ENCODE measurements around the gene RPL13A.
"Not testable (repeated sequence)": the region's sequence is repeated elsewhere in the genome, so short reads cannot be mapped to it uniquely, and the experiment has no call there.

Gene RPL13A
- total RNA-seq, result 1,774 to 2,918 (median 2,242) reads per million in 9 experiments

- ATAC-seq (replicated peaks) (peak; percentile 89), DNase-seq (peak; percentile 98 to 100 (median 99))
- Mint-ChIP-seq H3K27ac (peak within 1 kb of the TSS; percentile 98 to 99), H3K4me1 (ENCODE audit: low read depth in 2 of 2) (peaks cover 28 to 38% of the 10 kb centered on the region in 2 donors), H3K27me3 (no peaks in the 10 kb centered on the region), H3K9me3 (no peaks in the 10 kb centered on the region), H3K4me3 (peak within 1 kb of the TSS; percentile 96 to 98), H3K36me3 (ENCODE audit: insufficient read depth) (peaks cover 96% of the 10 kb centered on the region)
Measured at GRCh38 chr19:49487277-49488045, at the start of gene RPL13A. Gene RPL13A, plus strand, starts transcription at chr19:49487608. Its CDS starts 22 bp downstream, at chr19:49487630.

- peaks cover 90 to 96% of the 10 kb centered on the region in 2 donors for H3K27me3 Mint-ChIP-seq
- DNase-seq (no peak), ATAC-seq (replicated peaks) (no peak)
- H3K9me3 Mint-ChIP-seq, result no peaks in the 10 kb centered on the region
- no peak overlapping the region for H3K4me3 Mint-ChIP-seq
- no peak overlapping the region for H3K27ac Mint-ChIP-seq
- H3K36me3 Mint-ChIP-seq (ENCODE audit: insufficient read depth), result peaks cover 6% of the 10 kb centered on the region
- H3K4me1 Mint-ChIP-seq (ENCODE audit: low read depth in 2 of 2), result peaks cover 28 to 29% of the 10 kb centered on the region in 2 donors
Measured at GRCh38 chr19:49438261-49438660, 49.1 kb upstream of the RPL13A start.

- Mint-ChIP-seq H3K36me3 (ENCODE audit: insufficient read depth) (peaks cover 13% of the 10 kb centered on the region), H3K4me3 (no peak overlapping the region), H3K4me1 (ENCODE audit: low read depth in 2 of 2) (peaks cover 32 to 40% of the 10 kb centered on the region in 2 donors), H3K27me3 (peaks cover 76 to 80% of the 10 kb centered on the region in 2 donors), H3K9me3 (no peaks in the 10 kb centered on the region), H3K27ac (no peak overlapping the region)
- DNase-seq (no peak), ATAC-seq (replicated peaks) (no peak)
Measured at GRCh38 chr19:49439836-49440235, 47.6 kb upstream of the RPL13A start.

DNA sequence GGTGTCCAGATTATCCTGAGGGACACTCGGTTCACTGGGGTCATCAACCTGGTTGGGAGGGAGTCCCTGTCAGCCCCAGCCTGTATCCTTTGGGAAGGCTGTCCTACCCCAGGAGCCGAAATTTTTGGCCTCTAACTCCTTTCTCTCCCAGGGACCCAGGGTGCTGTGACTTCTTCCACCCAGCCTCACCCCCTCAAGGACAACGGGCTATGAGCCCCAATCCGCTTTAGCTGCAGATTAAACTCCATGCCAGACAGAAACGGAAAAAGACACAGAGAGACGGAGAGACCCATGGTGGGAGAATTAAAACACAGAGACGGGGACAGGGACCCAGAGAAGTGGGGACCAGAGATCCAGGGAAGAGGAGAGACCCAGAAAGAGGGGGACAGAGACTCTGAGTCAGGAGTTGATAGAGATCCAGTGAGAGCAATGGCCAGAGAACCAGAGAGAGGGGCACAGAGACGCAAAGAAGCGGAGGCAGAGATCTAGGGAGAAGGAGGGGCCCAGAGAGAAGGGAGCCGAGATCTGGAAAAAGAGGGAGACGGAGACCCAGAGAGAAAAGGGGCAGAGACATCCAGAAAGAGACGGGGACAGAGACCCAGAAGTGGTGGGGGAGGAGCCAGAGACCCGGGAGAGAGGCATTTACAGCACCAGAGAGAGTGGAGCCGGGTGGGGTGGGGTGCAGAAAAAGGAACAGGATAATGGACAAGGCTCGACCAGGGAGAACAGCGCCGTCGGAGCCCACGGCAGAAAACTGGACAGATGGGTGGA lies 46.8 kb upstream of the RPL13A start:
- ATAC-seq (replicated peaks) (no peak), DNase-seq (no peak)
- peaks cover 68 to 72% of the 10 kb centered on the region in 2 donors for H3K27me3 Mint-ChIP-seq
- peaks cover 29 to 39% of the 10 kb centered on the region in 2 donors for H3K4me1 Mint-ChIP-seq (ENCODE audit: low read depth in 2 of 2)
- H3K27ac Mint-ChIP-seq, result no peak overlapping the region
- H3K4me3 Mint-ChIP-seq, result peak overlapping the region; percentile 37 to 46
- no peaks in the 10 kb centered on the region for H3K9me3 Mint-ChIP-seq
- H3K36me3 Mint-ChIP-seq (ENCODE audit: insufficient read depth), result peaks cover 11% of the 10 kb centered on the region

GRCh38 chr19:49441210-49441959 lies 46.0 kb upstream of the RPL13A start, which contains the start of gene SLC17A7:
Gene SLC17A7, minus strand, starts transcription at chr19:49441527. Its CDS starts 148 bp downstream, at chr19:49441379.
- ATAC-seq (replicated peaks), result no peak
- Mint-ChIP-seq H3K27ac (peak within 1 kb of the TSS in 1 of 2 donors; percentile 23), H3K36me3 (ENCODE audit: insufficient read depth) (peaks cover 18% of the 10 kb centered on the region), H3K4me3 (peak within 1 kb of the TSS; percentile 77 to 79), H3K27me3 (peaks cover 61 to 64% of the 10 kb centered on the region in 2 donors), H3K4me1 (ENCODE audit: low read depth in 2 of 2) (peaks cover 26 to 33% of the 10 kb centered on the region in 2 donors), H3K9me3 (no peaks in the 10 kb centered on the region)
- no peak for DNase-seq

DNA sequence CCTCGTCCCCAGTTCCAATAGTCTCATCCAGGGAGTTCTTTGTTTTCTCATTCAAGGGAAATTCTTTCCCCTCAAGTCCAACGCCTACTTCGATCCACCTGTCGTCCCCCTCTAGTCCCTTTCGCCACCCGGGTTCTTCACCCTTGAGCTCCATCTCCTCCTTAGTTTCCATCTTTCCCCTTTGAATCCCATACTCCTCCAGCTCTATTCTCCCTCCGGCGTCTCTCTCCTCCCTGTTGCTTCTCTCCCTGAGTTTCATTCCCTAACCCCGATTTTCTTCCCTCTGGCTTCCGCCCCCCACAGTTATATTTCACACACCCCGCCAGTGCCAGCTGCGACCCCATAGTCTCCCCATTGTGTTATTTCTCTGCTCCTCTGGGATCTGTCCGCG lies 45.5 kb upstream of the RPL13A start:
- no peak for DNase-seq
- Mint-ChIP-seq H3K36me3 (ENCODE audit: insufficient read depth) (peaks cover 18% of the 10 kb centered on the region), H3K4me1 (ENCODE audit: low read depth in 2 of 2) (peaks cover 24 to 31% of the 10 kb centered on the region in 2 donors), H3K27me3 (peaks cover 55 to 59% of the 10 kb centered on the region in 2 donors), H3K4me3 (peak overlapping the region; percentile 77 to 79), H3K27ac (peak overlapping the region in 1 of 2 donors; percentile 23), H3K9me3 (no peaks in the 10 kb centered on the region)
- no peak for ATAC-seq (replicated peaks)

DNA sequence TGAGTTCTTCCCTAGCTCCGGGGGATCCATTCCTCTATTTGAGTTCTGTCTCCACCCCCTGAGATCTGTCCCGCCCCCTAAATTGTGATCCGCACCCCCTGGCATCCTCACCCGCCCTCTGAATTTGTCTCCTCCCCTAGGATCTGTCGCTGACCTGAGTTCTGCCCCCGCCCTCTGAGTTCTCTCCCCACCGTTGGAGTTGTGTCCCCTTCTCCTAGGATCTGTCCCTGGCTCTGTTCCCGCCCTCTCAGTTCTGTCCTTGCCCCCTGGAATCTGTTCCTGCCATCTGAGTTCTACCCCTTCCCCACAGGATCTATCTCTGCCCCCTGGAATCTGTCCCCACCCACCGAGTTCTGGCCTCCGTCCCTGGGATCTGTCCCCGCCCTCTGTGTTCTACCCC lies 45.1 kb upstream of the RPL13A start:
- peak overlapping the region; percentile 77 to 79 for H3K4me3 Mint-ChIP-seq
- no peak for DNase-seq
- ATAC-seq (replicated peaks), result no peak
- peak overlapping the region in 1 of 2 donors; percentile 23 for H3K27ac Mint-ChIP-seq
- peaks cover 51 to 55% of the 10 kb centered on the region in 2 donors for H3K27me3 Mint-ChIP-seq
- peaks cover 23 to 30% of the 10 kb centered on the region in 2 donors for H3K4me1 Mint-ChIP-seq (ENCODE audit: low read depth in 2 of 2)
- peaks cover 18% of the 10 kb centered on the region for H3K36me3 Mint-ChIP-seq (ENCODE audit: insufficient read depth)
- no peaks in the 10 kb centered on the region for H3K9me3 Mint-ChIP-seq

DNA sequence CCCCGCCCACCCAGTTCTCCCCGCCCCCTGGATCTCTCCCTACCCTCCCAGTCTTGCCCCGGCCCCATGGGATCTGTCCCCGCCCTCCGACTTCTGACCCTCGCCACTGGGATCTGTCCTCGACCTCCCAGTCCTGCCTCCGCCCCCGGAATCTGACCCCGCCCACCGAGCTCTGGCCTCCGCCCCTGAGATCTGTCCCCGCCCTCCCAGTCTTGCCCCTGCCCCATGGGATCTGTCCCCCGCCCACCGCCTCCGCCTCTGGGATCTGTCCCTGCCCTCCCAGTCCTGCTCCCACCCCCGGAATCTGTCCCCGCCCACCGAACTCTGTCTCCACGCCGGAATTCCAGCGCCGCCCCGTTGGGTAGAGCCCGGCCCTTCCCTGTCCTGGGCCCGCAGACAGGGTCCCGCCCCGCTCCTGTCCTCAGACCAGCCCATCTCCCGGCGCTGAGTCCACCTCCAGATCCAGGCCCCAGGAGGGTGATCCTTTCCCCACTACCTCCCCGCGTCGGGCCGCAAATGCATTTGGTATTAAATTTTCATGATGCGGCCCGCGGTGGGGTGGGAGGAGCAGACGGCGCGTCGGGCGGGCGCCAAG lies 44.5 kb upstream of the RPL13A start:
- H3K27me3 Mint-ChIP-seq, result peaks cover 46 to 50% of the 10 kb centered on the region in 2 donors
- peaks cover 23 to 34% of the 10 kb centered on the region in 2 donors for H3K4me1 Mint-ChIP-seq (ENCODE audit: low read depth in 2 of 2)
- peak overlapping the region; percentile 77 to 79 for H3K4me3 Mint-ChIP-seq
- H3K36me3 Mint-ChIP-seq (ENCODE audit: insufficient read depth), result peaks cover 18% of the 10 kb centered on the region
- peak overlapping the region; percentile 46 to 87 for H3K27ac Mint-ChIP-seq
- ATAC-seq (replicated peaks), result peak; percentile 15
- no peak for DNase-seq
- H3K9me3 Mint-ChIP-seq, result no peaks in the 10 kb centered on the region

- Mint-ChIP-seq H3K4me3 (peak overlapping the region; percentile 77 to 79), H3K4me1 (ENCODE audit: low read depth in 2 of 2) (peaks cover 26 to 40% of the 10 kb centered on the region in 2 donors), H3K27me3 (peaks cover 39 to 43% of the 10 kb centered on the region in 2 donors), H3K27ac (peak overlapping the region; percentile 46 to 87), H3K9me3 (no peaks in the 10 kb centered on the region), H3K36me3 (ENCODE audit: insufficient read depth) (peaks cover 22% of the 10 kb centered on the region)
- DNase-seq, result peak; percentile 92 to 94 (median 93)
- ATAC-seq (replicated peaks), result peak; percentile 90
Measured at GRCh38 chr19:49443366-49444099, 43.9 kb upstream of the RPL13A start.

DNA sequence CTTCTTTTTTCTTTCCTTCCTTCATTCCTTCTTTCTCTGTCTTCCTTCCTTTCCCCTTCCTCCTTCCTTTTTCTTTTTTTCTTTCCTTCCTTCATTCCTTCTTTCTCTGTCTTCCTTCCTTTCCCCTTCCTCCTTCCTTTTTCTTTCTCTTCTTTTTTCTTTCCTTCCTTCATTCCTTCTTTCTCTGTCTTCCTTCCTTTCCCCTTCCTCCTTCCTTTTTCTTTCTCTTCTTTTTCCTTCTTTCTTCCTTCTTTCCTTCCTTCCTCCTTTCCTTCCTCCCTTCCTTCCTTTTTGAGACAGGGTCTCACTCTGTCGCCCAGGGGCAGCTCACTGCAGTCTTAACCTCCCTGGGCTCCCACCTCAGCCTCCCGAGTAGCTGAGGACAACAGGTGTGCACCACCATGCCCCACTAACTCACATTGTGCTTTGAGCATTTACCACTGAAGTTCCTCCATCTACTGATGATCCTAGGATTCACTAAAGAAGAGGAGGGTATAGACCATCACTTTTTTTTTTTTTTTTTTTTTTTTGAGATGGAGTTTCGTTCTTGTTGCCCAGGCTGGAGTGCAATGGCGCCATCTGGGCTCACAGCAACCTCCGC lies 43.2 kb upstream of the RPL13A start:
- Mint-ChIP-seq H3K36me3 (ENCODE audit: insufficient read depth) (peaks cover 28% of the 10 kb centered on the region), H3K4me1 (ENCODE audit: low read depth in 2 of 2) (peaks cover 28 to 46% of the 10 kb centered on the region in 2 donors), H3K27me3 (peaks cover 33 to 36% of the 10 kb centered on the region in 2 donors), H3K27ac (peak overlapping the region; percentile 46 to 87), H3K4me3 (peak overlapping the region; percentile 77 to 79)
- not testable (repeated sequence) for ATAC-seq (replicated peaks); DNase-seq; H3K9me3 Mint-ChIP-seq

DNA sequence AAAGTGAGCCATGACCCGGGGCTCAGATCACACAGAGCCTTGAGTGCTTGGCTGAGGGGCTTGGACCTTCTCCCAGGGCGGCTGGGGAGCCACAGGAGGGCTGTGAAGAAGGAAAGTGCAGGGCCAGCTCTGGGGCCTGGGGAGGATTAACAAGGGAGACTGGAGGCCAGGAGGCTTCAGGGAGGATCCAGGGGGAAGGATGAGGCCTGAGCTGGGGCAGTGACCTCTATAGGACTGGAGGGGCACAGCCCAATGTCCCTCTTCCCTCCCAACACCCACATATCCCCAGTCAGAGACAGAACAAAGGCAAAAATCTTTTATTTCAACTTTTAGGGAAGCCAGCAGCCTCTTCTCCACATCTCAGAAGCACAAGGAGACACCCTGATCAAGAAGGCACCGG lies 41.4 kb upstream of the RPL13A start:
- no peaks in the 10 kb centered on the region for H3K9me3 Mint-ChIP-seq
- peak overlapping the region in 1 of 2 donors; percentile 38 for H3K27ac Mint-ChIP-seq
- peaks cover 33 to 50% of the 10 kb centered on the region in 2 donors for H3K4me1 Mint-ChIP-seq (ENCODE audit: low read depth in 2 of 2)
- H3K36me3 Mint-ChIP-seq (ENCODE audit: insufficient read depth), result peaks cover 26% of the 10 kb centered on the region
- H3K4me3 Mint-ChIP-seq, result no peak overlapping the region
- ATAC-seq (replicated peaks) (no peak), DNase-seq (no peak)
- peaks cover 15 to 18% of the 10 kb centered on the region in 2 donors for H3K27me3 Mint-ChIP-seq
